ENCODE measurements around the gene ALG9. TPM values are rescaled to one million over a fixed set of nuclear protein-coding genes. Genes with fewer than 3 reads are reported as not detected.

Gene ALG9
- total RNA-seq, 3 donors from 2014 or later = 31.8 to 46.2 (median 43.9) TPM

DNA sequence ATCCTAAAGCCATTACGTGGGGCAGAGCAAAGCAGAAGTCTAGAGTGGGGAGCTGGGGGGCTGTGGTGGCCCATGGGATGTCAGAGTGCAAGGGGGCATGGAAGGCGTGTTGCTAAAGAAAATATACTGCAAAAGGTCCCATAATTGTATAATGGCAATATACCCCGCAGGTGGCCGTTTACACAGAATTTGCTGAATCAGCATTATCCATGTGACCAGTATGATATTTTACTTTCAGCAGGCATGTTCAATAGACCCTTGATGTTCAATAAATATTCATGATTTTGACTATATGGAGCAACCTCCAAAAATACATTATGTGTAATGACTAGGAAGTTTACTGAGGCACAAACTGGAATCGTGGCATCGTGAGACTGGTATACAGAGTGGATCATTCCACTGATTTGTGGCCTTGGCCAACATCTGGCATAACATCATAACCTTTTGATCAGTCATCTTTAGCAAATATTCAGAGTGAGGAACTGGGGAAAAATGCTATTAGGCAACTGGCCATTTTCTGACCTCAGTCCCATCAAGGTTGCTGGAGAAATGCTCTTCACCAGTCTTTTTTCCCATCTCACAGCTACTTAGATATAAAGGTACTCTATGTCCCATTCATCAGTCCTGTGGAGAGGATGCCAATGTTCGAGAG lies 75.9 kb downstream of the ALG9 start:
- Histone ChIP-seq H3K36me3 (no peaks in the 10 kb centered on the region), H3K4me1 (no peaks in the 10 kb centered on the region), H3K4me3 (no peak overlapping the region), H3K27ac (no peak overlapping the region), H3K9me3 (no peaks in the 10 kb centered on the region), H3K27me3 (no peaks in the 10 kb centered on the region)
- no peak for DNase-seq (ENCODE audit: low spot score in 2 of 2)
- TF ChIP-seq POLR2AphosphoS5 (IDR thresholded peaks at IDR 0.05) (no peak), POLR2A (IDR thresholded peaks at IDR 0.05) (no peak)
- TF ChIP-seq, protein P1, sequence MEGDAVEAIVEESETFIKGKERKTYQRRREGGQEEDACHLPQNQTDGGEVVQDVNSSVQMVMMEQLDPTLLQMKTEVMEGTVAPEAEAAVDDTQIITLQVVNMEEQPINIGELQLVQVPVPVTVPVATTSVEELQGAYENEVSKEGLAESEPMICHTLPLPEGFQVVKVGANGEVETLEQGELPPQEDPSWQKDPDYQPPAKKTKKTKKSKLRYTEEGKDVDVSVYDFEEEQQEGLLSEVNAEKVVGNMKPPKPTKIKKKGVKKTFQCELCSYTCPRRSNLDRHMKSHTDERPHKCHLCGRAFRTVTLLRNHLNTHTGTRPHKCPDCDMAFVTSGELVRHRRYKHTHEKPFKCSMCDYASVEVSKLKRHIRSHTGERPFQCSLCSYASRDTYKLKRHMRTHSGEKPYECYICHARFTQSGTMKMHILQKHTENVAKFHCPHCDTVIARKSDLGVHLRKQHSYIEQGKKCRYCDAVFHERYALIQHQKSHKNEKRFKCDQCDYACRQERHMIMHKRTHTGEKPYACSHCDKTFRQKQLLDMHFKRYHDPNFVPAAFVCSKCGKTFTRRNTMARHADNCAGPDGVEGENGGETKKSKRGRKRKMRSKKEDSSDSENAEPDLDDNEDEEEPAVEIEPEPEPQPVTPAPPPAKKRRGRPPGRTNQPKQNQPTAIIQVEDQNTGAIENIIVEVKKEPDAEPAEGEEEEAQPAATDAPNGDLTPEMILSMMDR (IDR thresholded peaks at IDR 0.05) = no peak
- intact Hi-C loops (cut with DNase I; ENCODE audit: low total_unique reads) = no loop called here

GRCh38 chr11:111793863-111794262 lies 77.5 kb downstream of the ALG9 start:
- intact Hi-C loops (cut with DNase I; ENCODE audit: low total_unique reads) = no loop called here
- Histone ChIP-seq H3K4me1 (no peaks in the 10 kb centered on the region), H3K27ac (no peak overlapping the region), H3K36me3 (no peaks in the 10 kb centered on the region), H3K4me3 (no peak overlapping the region), H3K9me3 (no peaks in the 10 kb centered on the region), H3K27me3 (no peaks in the 10 kb centered on the region)
- no peak for DNase-seq (ENCODE audit: low spot score in 2 of 2)
- TF ChIP-seq, protein P1 (IDR thresholded peaks at IDR 0.05) = no peak
- no peak for TF ChIP-seq POLR2A (IDR thresholded peaks at IDR 0.05)
- TF ChIP-seq POLR2AphosphoS5 (IDR thresholded peaks at IDR 0.05) = no peak

DNA sequence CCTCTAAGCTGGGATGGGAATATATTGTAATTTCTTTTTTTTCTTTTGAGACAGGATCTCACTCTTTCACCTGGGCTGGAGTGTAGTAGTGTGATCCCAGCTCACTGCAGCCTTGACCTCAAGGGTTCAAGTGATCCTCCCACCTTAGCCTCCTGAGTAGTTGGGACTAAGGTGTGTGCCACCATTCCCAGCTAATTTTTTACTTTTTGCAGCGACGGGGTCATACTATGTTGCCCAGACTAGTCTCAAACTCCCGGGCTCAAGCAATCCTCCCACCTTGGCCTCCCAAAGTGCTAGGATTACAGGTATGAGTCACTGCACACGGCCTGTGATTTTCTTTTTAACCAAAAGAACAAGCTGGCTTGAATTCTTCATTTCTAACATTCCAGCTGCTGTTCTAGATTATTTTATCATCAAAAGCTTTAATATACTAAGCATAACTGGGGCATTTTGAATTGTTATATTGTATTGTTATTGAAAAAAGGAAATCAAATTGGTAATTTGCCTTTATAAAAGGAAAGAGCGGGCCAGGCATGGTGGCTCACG lies 78.4 kb downstream of the ALG9 start:
- Histone ChIP-seq H3K4me1 (no peaks in the 10 kb centered on the region), H3K36me3 (no peaks in the 10 kb centered on the region), H3K9me3 (no peaks in the 10 kb centered on the region), H3K27ac (no peak overlapping the region), H3K27me3 (no peaks in the 10 kb centered on the region), H3K4me3 (no peak overlapping the region)
- intact Hi-C loops (cut with DNase I; ENCODE audit: low total_unique reads) = no loop called here
- no peak for DNase-seq (ENCODE audit: low spot score in 2 of 2)
- TF ChIP-seq POLR2A (IDR thresholded peaks at IDR 0.05) = no peak
- TF ChIP-seq, protein P1 (IDR thresholded peaks at IDR 0.05) = no peak
- TF ChIP-seq POLR2AphosphoS5 (IDR thresholded peaks at IDR 0.05) = no peak

- H3K36me3 ChIP-seq = no peaks in the 10 kb centered on the region
- intact Hi-C loops (cut with DNase I; ENCODE audit: low total_unique reads) = no loop called here
Measured at GRCh38 chr11:111792314-111792713, 79.1 kb downstream of the ALG9 start.

DNA sequence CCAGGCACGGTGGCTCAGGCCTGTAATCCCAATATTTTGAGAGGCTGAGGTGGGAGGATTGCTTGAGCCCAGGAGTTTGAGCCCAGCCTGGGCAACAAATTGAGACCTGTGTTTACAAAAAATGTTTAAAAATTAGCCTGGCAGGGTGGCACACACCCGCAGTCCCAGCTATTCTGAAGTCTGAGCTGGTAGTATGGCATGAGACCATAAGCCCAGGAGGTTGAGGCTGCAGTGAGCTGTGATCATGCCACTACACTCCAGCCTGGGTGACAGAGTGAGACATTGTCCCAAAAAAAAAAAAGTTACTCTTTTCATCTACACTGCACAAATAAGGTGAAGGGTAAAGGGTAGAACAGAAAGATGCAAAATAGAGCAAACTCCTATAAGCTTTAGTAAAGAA lies 82.9 kb downstream of the ALG9 start:
- intact Hi-C loops (cut with DNase I; ENCODE audit: low total_unique reads) = no loop called here
- Histone ChIP-seq H3K9me3 (no peaks in the 10 kb centered on the region), H3K4me1 (no peaks in the 10 kb centered on the region), H3K27ac (peak overlapping the region in 1 of 2 donors; percentile 23), H3K36me3 (no peaks in the 10 kb centered on the region), H3K27me3 (no peaks in the 10 kb centered on the region), H3K4me3 (no peak overlapping the region)
- no peak for TF ChIP-seq POLR2A (IDR thresholded peaks at IDR 0.05)
- no peak for TF ChIP-seq POLR2AphosphoS5 (IDR thresholded peaks at IDR 0.05)
- TF ChIP-seq, protein P1 (IDR thresholded peaks at IDR 0.05) = no peak
- no peak for DNase-seq (ENCODE audit: low spot score in 2 of 2)

More at GRCh38 chr11:111792314-111792713, 79.1 kb downstream of the ALG9 start:
- no peak for DNase-seq (ENCODE audit: low spot score in 2 of 2)
- TF ChIP-seq POLR2AphosphoS5 (IDR thresholded peaks at IDR 0.05) = no peak
- TF ChIP-seq, protein P1 (IDR thresholded peaks at IDR 0.05) = no peak
- TF ChIP-seq POLR2A (IDR thresholded peaks at IDR 0.05) = no peak
- no peaks in the 10 kb centered on the region for H3K9me3 ChIP-seq
- H3K27me3 ChIP-seq = no peaks in the 10 kb centered on the region
- no peak overlapping the region for H3K4me3 ChIP-seq
- H3K27ac ChIP-seq = no peak overlapping the region
- H3K4me1 ChIP-seq = no peaks in the 10 kb centered on the region

Measured in breast epithelium (tissue), 4 donors.